Left cardiac atrium (tissue), 4 donors: ENCODE data around the gene PRKAR2A. TPM values are rescaled to one million over a fixed set of nuclear protein-coding genes. Genes with fewer than 3 reads are reported as not detected.
"Not testable (repeated sequence)": the region's sequence is repeated elsewhere in the genome, so short reads cannot be mapped to it uniquely, and the experiment has no call there.

Source experiments
- ATAC-seq, 2 donors: fragments of 200-7000 bp; cut with Tn5 transposase; one replicate each; pipeline ENCODE4 v1.9.1; 2020; ENCODE audit warnings: mild to moderate bottlenecking in 2 of 2, moderate library complexity in 2 of 2
- DNase-seq: peaks from one replicate; pipeline ENCODE4 v3.0.0-alpha.2; 2020
- intact Hi-C, 2 donors: fragments of 100-400 bp; cut with DNase I; formaldehyde crosslinking; loops; one replicate each; pipeline versions ENCODE4 v1.14.1 to v1.15.1; 2022 to 2023
- total RNA-seq, 2 donors: library from RNA; stranded (reverse); fragmentation: NEBNext Ultra II Directional; extraction: Animal tissue kit (Norgen Biotek cat#: 25700); gene quantifications; one replicate each; pipeline ENCODE4 v1.2.1, GENCODE V29; 2021
- donor health status: DM: no; HTN: yes; CAD: no.
- donor health status: DM: no; HTN: yes; CAD: no; lungs with severe emphysema.
- donor health status: DM: yes; HTN: yes; CAD: no.
- donor health status: Dilated cardiomyopathy.

The PRKAR2A gene
- total RNA-seq, 2 donors from 2014 or later = 42.5 to 56.8 TPM

DNA sequence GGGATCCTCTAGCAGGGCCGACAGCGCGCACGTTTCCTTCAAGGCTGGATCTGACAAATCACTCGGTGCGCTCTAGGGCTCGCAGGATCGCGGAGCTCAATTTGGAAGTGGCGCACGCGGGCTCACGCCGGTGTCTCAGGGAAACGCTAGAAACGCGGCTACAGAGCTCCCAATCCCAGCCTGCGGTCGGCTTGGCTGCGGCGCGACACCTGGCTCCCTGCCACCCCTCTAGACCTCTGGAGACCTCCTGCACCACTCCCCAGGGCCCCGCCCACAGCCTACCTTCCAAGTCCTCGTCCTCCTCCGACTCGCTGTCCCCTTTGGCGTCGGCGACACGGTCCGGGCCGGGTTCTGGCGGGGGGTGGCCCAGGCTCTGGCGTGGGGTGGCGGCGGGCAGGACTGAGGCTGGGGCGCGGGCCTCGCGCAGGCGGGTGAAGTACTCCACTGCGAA lies 596 bp downstream of the PRKAR2A start:
- peak; percentile 89 for DNase-seq
- intact Hi-C loops = no loop called here
- ATAC-seq = peak; percentile 79

DNA sequence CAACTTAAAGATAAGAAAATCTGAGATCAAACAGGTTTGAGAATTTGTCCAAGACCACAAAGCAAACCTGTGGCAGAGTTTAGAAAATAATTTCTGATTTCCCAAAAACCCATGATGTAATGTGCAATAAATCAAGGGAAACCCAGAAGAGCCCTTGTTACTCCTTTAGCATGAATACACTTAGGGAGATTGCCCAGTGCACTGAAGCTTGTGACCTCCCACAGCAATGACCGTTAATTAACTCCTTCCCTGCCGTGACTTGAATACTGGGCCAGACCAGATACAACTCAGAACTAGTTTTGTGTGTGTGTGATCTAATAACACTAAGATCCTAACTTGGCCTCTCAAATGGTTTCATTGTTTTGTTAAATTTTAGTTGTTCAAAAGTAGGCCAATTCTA lies 2.5 kb downstream of the PRKAR2A start:
- ATAC-seq = no peak
- DNase-seq = no peak
- intact Hi-C loops = no loop called here

DNA sequence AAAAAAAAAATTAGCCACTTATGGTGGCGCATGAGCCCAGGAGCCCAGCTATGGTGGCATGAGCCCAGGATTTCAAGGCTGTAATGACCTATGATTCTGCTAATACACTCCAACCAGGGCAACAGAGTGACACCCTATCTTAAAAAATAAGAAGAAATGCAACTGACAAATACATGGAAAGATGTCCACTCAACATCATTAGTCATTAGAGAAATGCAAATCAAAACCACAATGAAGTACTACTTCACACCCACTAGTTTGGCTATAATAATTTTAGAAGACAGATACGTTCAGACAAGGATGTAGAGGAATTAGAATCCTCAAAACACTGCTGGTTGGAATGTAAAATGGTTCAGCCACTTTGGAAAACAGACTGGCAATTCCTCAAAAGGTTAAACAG lies 10.5 kb downstream of the PRKAR2A start:
- intact Hi-C loops = no loop called here
- DNase-seq (no peak), ATAC-seq (no peak)

DNA sequence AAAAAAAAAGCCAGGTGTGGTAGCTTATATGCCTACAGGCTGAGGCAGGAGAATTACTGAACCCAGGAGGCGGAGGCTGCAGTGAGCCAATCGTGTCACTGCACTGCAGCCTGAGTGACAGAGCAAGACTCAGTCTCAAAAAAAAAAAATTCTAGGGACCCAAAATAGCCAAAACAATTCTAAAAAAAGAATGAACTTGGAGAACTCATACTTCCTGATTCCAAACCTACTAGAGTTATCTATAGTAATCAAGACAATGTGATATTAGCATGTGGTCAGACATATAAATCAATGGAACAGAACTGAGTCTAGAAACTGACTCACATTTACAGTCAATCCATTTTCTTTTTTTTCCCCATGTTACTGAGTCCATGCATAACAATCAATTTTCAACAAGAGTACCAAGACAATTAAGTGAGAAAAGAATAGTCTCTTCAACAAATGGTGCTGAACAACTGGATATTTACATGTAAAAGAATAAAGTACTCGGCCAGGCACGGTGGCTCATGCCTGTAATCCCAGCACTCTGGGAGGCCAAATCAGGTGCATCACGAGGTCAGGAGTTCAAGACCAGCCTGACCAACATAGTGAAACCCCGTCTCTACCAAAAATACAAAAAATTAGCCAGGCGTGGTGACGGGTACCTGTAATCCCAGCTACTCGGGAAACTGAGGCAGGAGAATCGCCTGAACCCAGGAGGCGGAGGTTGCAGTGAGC lies 11.9 kb downstream of the PRKAR2A start:
- intact Hi-C loops = no loop called here
- peak in 1 of 2 donors; percentile 38 for ATAC-seq

DNA sequence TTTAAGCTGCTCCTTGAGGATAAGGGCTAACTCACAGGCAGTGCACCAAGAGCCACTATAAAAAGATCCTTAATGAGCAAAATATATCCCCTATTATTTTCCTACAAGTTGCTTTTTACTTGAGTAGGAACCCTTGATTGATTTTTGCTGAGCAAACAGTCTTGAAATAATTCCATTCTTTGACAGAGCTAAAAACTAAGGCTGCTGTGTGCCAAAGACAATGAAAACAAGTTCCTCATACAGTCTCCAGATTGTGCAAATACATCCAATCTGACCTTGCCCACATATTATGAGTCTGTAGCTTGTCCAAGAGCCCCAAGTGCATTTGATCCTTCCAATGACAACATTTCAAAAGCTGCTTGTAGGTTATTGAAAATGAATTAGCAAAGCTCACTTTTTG lies 15.0 kb downstream of the PRKAR2A start:
- DNase-seq (no peak), ATAC-seq (peak in 1 of 2 donors; percentile 74)
- intact Hi-C loops = no loop called here

More for the DNA sequence above, 11.9 kb downstream of the PRKAR2A start:
- no peak for DNase-seq

DNA sequence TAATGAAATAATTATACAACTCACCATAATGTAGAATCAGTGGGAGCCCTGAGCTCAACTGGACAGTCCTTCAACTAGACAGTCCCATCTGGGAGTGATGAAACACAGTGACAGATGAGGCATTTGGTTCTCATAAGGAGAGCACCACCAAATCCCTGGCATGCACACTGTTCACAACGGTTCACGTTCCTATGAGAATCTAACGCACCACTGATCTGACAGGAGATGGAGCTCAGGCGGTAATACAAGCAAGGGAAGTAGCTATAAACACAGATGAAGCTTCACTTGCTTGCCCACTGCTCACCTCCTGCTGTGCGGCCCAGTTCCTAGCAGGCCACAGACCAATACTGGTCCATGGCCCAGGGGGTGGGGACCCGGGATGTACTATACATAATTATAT lies 17.0 kb downstream of the PRKAR2A start:
- intact Hi-C loops = no loop called here
- no peak for ATAC-seq
- DNase-seq = no peak

DNA sequence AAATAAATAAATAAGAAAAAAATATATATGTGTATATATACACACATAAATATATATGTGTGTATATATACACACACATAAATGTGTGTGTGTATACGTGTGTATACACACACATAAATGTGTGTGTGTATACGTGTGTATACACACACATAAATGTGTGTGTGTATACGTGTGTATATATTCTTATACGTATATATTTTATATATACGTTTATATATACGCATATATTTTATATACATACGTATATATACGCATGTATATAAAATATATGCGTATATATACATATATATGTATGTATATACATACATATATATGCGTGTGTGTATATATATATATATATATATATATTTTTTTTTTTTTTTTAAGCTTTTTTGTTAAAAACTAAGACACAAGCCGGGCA lies 18.1 kb downstream of the PRKAR2A start:
- DNase-seq, intact Hi-C loops, ATAC-seq: not testable (repeated sequence)

DNA sequence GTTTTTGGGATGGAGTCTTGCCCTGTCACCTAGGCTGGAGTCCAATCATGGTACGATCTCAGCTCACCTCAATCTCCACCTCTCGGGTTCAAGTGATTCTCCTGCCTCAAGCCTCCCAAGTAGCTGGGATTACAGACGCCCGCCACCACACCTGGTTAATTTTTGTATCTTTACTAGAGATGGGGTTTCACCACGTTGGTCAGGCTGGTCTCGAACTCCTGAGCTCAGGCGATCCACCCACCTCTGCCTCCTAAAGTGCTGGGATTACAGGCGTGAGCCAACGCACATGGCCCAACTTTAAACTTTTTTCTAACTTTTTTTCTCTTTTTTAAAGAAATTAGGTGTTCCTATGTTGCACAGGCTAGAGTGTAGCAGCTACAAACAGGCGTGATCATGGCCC lies 19.8 kb downstream of the PRKAR2A start:
- DNase-seq, ATAC-seq, intact Hi-C loops: not testable (repeated sequence)

DNA sequence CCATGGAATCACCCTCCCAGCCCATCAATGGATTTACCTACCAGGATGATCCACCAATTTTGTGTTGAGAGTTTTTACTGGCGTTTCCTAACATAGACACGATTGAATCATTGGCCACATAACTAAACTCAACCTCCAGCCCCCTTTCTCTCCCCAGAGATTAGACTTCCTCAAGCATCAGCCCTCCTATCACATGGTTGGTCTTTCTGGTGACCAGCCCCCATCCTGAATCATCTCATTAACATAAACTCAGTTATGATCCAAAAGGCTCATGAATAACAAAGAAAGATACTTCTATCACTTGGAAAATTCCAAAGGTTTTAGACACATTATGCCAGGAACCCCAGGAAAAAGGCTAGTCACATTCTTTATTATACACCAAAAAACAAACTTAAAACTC lies 21.2 kb downstream of the PRKAR2A start:
- intact Hi-C loops = no loop called here

DNA sequence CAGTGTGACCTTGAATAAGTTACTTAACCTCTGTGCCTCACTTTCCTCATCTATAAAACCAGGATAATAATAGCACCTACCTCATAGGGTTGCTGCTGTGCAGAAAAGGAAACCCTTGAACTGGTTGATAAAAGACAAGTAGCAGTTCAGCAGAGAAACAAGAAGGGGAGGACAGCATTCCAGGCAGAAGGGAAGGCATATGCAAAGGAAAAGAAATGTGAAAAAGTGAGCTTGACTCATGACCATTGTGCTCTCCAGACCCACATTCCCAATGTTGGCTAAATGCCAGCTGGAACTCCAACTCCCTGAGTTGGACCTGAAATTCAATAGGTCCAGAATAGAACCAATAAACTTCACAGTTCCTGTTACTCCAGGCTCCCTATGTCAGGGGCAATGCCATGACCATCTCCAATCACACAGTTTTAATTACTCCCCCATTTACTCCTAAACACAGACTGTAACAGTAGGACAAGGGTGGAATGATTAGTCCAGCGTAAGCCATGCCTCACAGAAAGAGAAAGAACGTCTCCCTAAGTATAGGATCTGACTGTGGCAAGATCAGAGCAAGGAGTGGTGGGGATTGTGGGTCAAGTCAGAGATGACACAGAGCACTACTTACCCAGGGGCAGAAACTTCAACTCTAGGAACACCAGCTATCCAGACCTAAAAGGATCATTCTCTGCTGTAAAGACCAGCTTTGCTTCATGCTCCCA lies 26.9 kb downstream of the PRKAR2A start:
- intact Hi-C loops = no loop called here
- DNase-seq = no peak

More for the DNA sequence above, 21.2 kb downstream of the PRKAR2A start:
- ATAC-seq (peak in 1 of 2 donors; percentile 71), DNase-seq (no peak)

DNA sequence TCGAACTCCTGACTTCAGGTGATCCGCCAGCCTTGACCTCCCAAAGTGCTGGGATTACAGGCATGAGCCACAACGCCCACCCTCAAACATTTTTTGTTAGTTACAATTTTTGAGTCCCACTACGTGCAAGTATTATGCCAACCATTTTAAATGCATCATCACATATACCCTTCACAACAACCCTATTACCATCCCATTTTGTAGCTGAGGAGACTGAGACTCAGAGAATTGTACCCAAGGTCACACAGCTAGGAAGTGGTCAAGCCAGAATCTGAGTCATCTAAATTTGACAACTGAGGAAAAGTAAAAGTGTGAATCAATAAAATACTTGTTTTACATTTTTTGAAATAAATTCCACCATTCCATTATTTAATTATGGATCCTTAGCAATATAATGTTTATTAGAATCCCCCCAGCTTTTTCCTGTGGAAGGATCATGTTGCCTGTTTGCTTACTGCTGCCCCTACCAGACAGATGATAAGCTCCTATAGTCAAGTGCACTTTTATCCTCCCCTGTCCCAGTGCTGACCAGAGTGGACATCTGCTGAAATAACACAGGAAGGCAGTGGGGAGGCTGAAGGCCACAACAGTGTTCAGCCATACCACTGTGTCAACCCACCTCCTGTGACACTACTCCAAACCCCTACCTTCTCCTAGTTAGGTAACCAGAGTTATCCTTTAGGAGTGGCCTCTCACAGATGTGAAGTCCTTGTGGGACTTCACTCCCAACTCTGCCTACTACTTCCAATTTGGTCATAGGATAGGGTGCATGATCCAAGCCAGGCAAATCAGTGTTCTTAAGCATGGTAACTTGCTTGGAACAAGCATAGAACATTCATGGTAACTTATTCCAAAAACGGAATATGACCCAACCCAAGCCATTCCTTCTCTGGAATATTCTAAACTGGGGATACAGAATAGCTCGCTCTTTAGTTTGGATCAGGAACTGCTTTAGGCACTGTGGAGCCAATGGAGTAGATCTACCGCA lies 28.1 kb downstream of the PRKAR2A start:
- ATAC-seq (no peak), DNase-seq (no peak)
- intact Hi-C loops = no loop called here

More for the DNA sequence above, 26.9 kb downstream of the PRKAR2A start:
- ATAC-seq = peak; percentile 47 to 50

DNA sequence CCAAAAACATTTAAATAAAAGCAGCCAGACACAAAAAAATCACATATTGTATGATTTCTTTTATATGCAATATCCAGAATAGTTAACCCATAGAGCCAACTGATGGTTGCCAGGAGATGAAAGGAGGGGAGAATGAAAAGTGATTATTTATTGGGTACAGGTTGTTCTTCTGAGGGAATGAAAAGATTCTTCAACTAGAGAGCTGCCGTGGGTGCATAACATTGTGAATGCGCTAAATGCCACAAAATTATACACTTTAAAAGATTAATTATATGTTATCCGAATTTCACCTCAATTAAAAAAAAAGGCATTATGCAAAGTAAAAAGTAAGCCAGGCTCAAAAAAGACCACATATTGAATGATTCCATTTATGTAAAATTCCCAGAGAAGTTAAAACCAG lies 36.1 kb downstream of the PRKAR2A start:
- intact Hi-C loops = no loop called here
- ATAC-seq = no peak
- DNase-seq = no peak

DNA sequence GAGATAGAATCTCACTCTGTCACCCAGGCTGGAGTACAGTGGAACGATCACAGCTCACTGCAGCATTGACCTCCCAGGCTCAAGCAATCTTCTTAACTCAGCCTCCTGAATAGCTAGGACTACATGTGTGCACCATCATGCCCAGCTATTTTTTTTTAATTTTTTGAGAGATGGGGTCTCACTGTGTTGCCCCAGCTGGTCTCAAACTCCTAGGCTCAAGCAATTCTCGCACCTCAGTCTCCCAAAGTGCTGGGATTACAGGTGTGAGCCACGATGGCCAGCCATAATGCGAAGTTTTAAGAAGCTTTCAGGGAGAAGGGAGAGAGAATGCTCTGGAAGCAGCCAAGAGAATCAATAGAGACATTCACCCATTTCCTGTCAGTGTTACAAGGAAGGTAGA lies 42.7 kb downstream of the PRKAR2A start:
- intact Hi-C loops = no loop called here
- ATAC-seq (no peak), DNase-seq (no peak)

DNA sequence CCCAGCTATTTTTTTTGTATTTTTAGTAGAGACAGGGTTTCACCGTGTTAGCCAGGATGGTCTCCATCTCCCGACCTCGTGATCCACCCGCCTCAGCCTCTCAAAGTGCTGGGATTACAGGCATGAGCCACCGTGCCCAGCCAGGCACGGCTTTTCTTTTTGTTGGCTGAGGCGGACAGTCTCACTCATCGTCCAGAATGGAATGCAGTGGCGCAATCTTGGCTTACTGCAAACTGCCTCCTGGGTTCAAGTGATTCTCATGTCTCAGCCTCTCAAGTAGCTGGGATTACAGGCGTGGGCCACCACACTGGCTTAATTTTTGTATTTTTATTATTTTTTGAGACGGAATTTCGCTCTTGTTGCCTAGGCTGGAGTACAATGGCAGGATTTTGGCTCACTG lies 46.8 kb downstream of the PRKAR2A start:
- DNase-seq, intact Hi-C loops, ATAC-seq: not testable (repeated sequence)

DNA sequence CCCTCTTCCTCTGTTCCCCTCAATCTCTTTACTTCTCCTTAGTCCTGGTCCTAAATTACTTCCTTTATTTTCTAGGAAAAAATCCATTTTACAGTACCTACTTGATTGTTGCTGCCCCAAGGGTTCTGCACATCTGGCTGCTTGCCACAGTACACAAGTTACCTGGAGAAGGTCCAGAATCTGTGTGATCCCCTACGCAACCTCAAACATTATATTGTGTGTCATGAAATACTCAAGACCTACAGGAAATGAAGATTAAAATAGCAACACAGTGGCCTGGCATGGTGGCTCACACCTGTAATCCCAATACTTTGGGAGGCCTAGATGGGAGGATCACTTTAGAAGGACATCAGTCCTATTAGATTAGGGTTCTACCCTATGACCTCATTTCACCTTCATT lies 48.7 kb downstream of the PRKAR2A start:
- intact Hi-C loops = no loop called here
- no peak for ATAC-seq
- no peak for DNase-seq

DNA sequence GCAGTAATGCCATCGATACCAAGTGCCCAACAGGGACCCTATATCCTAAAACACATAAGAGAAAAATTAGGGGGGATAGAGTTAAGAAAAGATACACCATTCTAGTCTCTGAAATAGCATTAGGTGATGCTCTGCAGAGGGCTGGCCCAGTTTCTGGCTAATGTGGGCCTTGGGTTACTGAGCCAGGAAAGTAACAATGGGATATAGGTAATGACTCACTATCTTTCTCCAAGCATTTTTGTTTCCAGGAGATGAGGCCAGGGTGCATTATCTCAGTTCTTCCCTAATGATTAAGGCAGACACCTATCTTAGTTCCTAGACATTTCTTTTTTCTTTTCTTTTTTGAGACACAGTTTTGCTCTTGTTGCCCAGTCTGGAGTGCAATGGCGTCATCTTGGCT lies 50.0 kb downstream of the PRKAR2A start:
- ATAC-seq (no peak), DNase-seq (no peak)
- intact Hi-C loops = no loop called here

DNA sequence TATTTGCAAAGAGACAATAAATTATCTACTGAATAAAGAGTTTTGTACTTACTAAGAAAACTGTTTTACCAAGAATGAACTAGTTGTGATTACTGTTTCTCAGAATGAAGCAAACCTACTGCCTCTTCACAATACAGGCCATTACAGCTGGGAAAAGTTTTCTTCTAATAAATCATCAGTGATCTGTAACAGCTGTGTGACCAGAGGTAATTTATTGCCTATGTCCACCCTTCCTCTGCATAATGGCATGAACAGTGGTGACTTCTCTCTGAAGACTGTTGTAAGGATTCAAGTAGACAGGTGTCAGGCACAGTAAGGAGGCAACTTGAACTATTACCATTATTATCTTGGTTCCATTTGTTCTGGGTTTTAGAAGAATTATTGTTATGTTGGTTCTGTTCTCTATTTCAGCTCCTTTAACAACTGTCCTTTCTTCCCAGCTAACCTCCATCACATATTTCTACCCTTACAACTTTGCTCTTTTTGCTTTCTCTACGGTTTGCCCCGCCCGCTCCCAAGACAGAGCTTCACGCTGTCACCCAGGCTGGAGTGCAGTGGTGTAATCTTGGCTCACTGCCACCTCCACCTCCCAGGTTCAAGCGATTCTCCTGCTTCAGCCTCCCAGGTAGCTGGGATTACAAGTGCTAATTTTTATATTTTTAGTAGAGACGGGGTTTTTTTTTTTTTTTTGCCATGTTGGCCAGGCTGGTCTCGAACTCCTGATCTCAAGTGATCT lies 51.5 kb downstream of the PRKAR2A start:
- intact Hi-C loops = no loop called here
- ATAC-seq (no peak), DNase-seq (no peak)

DNA sequence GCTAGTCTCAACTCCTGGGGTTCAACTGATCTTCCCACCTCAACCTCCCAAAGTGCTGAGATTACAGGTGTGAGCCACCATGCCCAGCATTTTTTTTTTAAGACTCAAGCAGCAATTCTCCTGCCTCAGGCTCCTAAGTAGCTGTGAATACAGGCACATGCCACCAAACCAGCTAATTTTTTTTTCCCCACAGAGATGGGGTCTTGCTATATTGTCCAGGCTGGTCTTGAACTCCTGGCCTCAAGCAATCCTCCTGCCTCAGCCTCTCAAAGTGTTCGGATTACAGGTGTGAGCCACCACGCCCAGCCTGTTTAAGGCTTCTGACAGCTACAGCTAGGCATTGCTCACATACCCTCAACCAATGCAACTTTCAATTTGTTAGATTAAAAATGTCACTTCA lies 54.2 kb downstream of the PRKAR2A start:
- intact Hi-C loops, ATAC-seq, DNase-seq: not testable (repeated sequence)

DNA sequence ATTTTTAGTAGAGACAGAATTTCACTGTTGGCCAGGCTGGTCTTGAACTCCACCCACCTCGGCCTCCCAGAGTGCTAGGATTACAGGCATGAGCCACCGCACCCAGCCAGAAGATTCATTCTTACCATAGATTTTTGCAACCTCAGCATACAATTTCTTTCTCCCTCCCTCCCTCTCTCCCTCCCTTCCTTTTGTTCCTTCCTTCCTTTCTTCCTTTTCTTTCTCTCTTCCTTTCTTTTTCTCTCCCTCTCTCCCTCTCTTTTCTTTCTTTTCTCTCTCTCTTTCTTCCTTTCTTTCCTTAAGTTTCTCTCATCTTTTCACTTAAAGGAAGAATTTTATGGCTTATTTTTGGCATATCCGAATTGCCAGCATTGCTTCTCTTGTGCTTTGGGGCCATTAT lies 58.0 kb downstream of the PRKAR2A start:
- DNase-seq = no peak
- intact Hi-C loops = no loop called here
- no peak for ATAC-seq
